ENCODE measurements around the gene PRPF38B.
"Not testable (repeated sequence)": the region's sequence is repeated elsewhere in the genome, so short reads cannot be mapped to it uniquely, and the experiment has no call there.

The PRPF38B gene

DNA sequence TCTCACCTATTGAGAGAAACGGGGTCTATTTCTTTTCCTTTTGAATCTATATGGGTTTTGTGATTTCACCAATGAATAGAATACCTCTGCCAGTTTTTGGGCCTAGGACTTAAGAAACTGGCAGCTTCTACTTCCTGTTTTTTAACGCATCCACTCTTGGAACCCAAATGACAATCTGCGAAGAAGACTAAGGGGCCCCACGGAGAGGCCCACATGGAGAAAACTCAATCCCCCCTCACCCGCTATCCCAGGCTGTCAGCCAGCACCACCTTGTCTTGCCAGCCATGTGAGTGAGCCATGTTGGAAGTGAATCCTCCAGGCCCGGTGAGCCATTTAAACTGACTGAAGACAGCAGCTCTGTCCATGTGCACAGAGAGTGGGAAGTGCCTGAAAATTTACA lies 27.6 kb upstream of the PRPF38B start:
- peaks cover 7% of the 10 kb centered on the region for H3K4me1 Mint-ChIP-seq
- H3K4me3 Mint-ChIP-seq, result no peak overlapping the region
- H3K27me3 Mint-ChIP-seq (ENCODE audit: low read depth), result no peaks in the 10 kb centered on the region
- H3K9me3 Mint-ChIP-seq, result no peaks in the 10 kb centered on the region
- TF ChIP-seq, protein P1, sequence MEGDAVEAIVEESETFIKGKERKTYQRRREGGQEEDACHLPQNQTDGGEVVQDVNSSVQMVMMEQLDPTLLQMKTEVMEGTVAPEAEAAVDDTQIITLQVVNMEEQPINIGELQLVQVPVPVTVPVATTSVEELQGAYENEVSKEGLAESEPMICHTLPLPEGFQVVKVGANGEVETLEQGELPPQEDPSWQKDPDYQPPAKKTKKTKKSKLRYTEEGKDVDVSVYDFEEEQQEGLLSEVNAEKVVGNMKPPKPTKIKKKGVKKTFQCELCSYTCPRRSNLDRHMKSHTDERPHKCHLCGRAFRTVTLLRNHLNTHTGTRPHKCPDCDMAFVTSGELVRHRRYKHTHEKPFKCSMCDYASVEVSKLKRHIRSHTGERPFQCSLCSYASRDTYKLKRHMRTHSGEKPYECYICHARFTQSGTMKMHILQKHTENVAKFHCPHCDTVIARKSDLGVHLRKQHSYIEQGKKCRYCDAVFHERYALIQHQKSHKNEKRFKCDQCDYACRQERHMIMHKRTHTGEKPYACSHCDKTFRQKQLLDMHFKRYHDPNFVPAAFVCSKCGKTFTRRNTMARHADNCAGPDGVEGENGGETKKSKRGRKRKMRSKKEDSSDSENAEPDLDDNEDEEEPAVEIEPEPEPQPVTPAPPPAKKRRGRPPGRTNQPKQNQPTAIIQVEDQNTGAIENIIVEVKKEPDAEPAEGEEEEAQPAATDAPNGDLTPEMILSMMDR (IDR thresholded peaks at IDR 0.05; ENCODE audit: unreplicated experiment in 3 of 3), result no peak
- H3K27ac Mint-ChIP-seq, result peak overlapping the region in 1 of 3 experiments; percentile 39
- H3K36me3 Mint-ChIP-seq (ENCODE audit: low read depth), result no peaks in the 10 kb centered on the region

GRCh38 chr1:108665067-108665466 lies 27.0 kb upstream of the PRPF38B start:
- Mint-ChIP-seq H3K9me3 (no peaks in the 10 kb centered on the region), H3K27ac (no peak overlapping the region), H3K4me3 (no peak overlapping the region), H3K4me1 (peaks cover 7% of the 10 kb centered on the region), H3K27me3 (ENCODE audit: low read depth) (no peaks in the 10 kb centered on the region), H3K36me3 (ENCODE audit: low read depth) (no peaks in the 10 kb centered on the region)
- TF ChIP-seq, protein P1 (IDR thresholded peaks at IDR 0.05; ENCODE audit: unreplicated experiment in 3 of 3), result no peak

- H3K27me3 Mint-ChIP-seq (ENCODE audit: low read depth), result no peaks in the 10 kb centered on the region
- no peak overlapping the region for H3K4me3 Mint-ChIP-seq
- no peaks in the 10 kb centered on the region for H3K9me3 Mint-ChIP-seq
- TF ChIP-seq, protein P1 (IDR thresholded peaks at IDR 0.05; ENCODE audit: unreplicated experiment in 3 of 3), result no peak
- H3K36me3 Mint-ChIP-seq (ENCODE audit: low read depth), result no peaks in the 10 kb centered on the region
- H3K27ac Mint-ChIP-seq, result no peak overlapping the region
- H3K4me1 Mint-ChIP-seq, result peaks cover 7% of the 10 kb centered on the region
Observed at GRCh38 chr1:108665771-108666170, 26.3 kb upstream of the PRPF38B start.

DNA sequence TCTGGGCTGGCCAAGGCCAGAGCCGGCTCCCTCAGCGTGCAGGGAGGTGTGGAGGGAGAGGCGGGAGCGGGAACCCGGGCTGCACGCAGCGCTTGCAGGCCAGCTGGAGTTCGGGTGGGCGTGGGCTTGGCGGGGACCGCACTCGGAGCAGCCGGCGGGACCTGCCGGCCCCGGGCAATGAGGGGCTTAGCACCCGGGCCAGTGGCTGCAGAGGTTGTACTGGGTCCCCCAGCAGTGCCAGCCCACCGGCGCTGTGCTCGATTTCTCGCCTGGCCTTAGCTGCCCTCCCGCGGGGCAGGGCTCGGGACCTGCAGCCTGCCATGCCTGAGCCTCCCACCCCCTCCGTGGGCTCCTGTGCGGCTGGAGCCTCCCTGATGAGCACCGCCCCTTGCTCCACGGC lies 24.7 kb upstream of the PRPF38B start:
- H3K4me1 Mint-ChIP-seq; H3K36me3 Mint-ChIP-seq (ENCODE audit: low read depth); H3K4me3 Mint-ChIP-seq; H3K27ac Mint-ChIP-seq; H3K9me3 Mint-ChIP-seq; H3K27me3 Mint-ChIP-seq (ENCODE audit: low read depth): not testable (repeated sequence)

- Mint-ChIP-seq H3K4me3 (no peak overlapping the region), H3K9me3 (peaks cover 12% of the 10 kb centered on the region), H3K27ac (no peak overlapping the region), H3K36me3 (ENCODE audit: low read depth) (no peaks in the 10 kb centered on the region), H3K27me3 (ENCODE audit: low read depth) (no peaks in the 10 kb centered on the region), H3K4me1 (no peaks in the 10 kb centered on the region)
- TF ChIP-seq, protein P1 (IDR thresholded peaks at IDR 0.05; ENCODE audit: unreplicated experiment in 3 of 3), result no peak
Observed at GRCh38 chr1:108668777-108669176, 23.3 kb upstream of the PRPF38B start.

GRCh38 chr1:108669679-108670078 lies 22.4 kb upstream of the PRPF38B start:
- no peaks in the 10 kb centered on the region for H3K27me3 Mint-ChIP-seq (ENCODE audit: low read depth)
- H3K4me1 Mint-ChIP-seq, result no peaks in the 10 kb centered on the region
- TF ChIP-seq, protein P1 (IDR thresholded peaks at IDR 0.05; ENCODE audit: unreplicated experiment in 3 of 3), result no peak
- peaks cover 5% of the 10 kb centered on the region for H3K36me3 Mint-ChIP-seq (ENCODE audit: low read depth)
- no peak overlapping the region for H3K27ac Mint-ChIP-seq
- peaks cover 17% of the 10 kb centered on the region for H3K9me3 Mint-ChIP-seq
- H3K4me3 Mint-ChIP-seq, result no peak overlapping the region

All from nephron (organoid).